GM12878 (cell line): Measurements from ENCODE around the gene CATSPERD. TPM values are rescaled to one million over a fixed set of nuclear protein-coding genes. Genes with fewer than 3 reads are reported as not detected.
A peak's percentile ranks its signal among the peaks of the same experiment; 100 is the strongest.

Experiments
- ATF7 ChIP-seq: fragments of 450-650 bp; IDR thresholded peaks from 2 replicates; pipeline ENCODE4 v1.6.1; 2016; ENCODE audit warnings: low read depth, mild to moderate bottlenecking
- CBX5 ChIP-seq: sonication (generic); IDR thresholded peaks from 2 replicates; pipeline ENCODE4 v1.6.1; 2016; ENCODE audit warnings: low read depth, moderate library complexity, mild to moderate bottlenecking, inconsistent platforms
- CEBPB ChIP-seq, 2 experiments: fragments of 150-350 bp in 1 of 2; IDR thresholded peaks; 2 replicates each; pipeline ENCODE4 v1.6.1; 2012 to 2014; ENCODE audit warnings: low read depth in 2 of 2, low read length in 2 of 2, borderline replicate concordance in 1 of 2, inconsistent platforms in 1 of 2
- FOS ChIP-seq: IDR thresholded peaks from 3 replicates; pipeline ENCODE4 v1.6.1; 2011; ENCODE audit warnings: borderline replicate concordance; ENCODE audit not compliant: insufficient read length; ENCODE audit errors: extremely low read depth
- MTA3 ChIP-seq: IDR thresholded peaks from 2 replicates; pipeline ENCODE4 v1.6.1; 2012; ENCODE audit warnings: low read length, inconsistent platforms, borderline replicate concordance
- MXI1 ChIP-seq: fragments of 150-350 bp; IDR thresholded peaks from 2 replicates; pipeline ENCODE4 v1.6.1; 2011; ENCODE audit warnings: low read depth, mild to moderate bottlenecking, inconsistent platforms, low read length, improper control_type of control experiment
- NFIC ChIP-seq: IDR thresholded peaks from 2 replicates; pipeline ENCODE4 v1.6.1; 2012; ENCODE audit warnings: low read depth, mild to moderate bottlenecking, inconsistent platforms, low read length, moderate library complexity
- PAX8 ChIP-seq: fragments of 450-650 bp; IDR thresholded peaks from 2 replicates; pipeline ENCODE4 v1.6.1; 2017; ENCODE audit warnings: mild to moderate bottlenecking, moderate library complexity
- POLR2AphosphoS5 ChIP-seq: IDR thresholded peaks from 2 replicates; pipeline ENCODE4 v1.6.1; 2011; ENCODE audit warnings: mild to moderate bottlenecking, low read length, inconsistent platforms
- POU2F2 ChIP-seq: IDR thresholded peaks from 3 replicates; pipeline ENCODE4 v1.6.1; 2011; ENCODE audit warnings: low read depth, mild to moderate bottlenecking, low read length, borderline replicate concordance
- RAD21 ChIP-seq: IDR thresholded peaks from 2 replicates; pipeline ENCODE4 v1.6.1; 2011; ENCODE audit warnings: mild to moderate bottlenecking, low read depth, low read length, moderate library complexity; ENCODE audit not compliant: insufficient read depth
- RB1 ChIP-seq: fragments of 450-650 bp; formaldehyde crosslinking; IDR thresholded peaks from 2 replicates; pipeline ENCODE4 v1.6.1; 2017; ENCODE audit warnings: mild to moderate bottlenecking, borderline replicate concordance
- RBBP5 ChIP-seq: fragments of 200-600 bp; sonication (generic); conservative IDR thresholded peaks from 2 replicates; pipeline ENCODE4 v1.6.1; 2016
- RUNX3 ChIP-seq: IDR thresholded peaks from 2 replicates; pipeline ENCODE4 v1.6.1; 2012; ENCODE audit warnings: low read length, inconsistent platforms
- SMAD5 ChIP-seq: IDR thresholded peaks from 2 replicates; pipeline ENCODE4 v1.6.1; 2016; ENCODE audit warnings: antibody characterized with exemption, low read depth
- SMARCA5 ChIP-seq: fragments of 450-650 bp; IDR thresholded peaks from 2 replicates; pipeline ENCODE4 v1.6.1; 2017; ENCODE audit warnings: mild to moderate bottlenecking
- SP1 ChIP-seq: IDR thresholded peaks from one replicate; pipeline ENCODE4 v1.6.1; 2011; ENCODE audit warnings: low read depth, low read length
- SREBF1 ChIP-seq: IDR thresholded peaks from 2 replicates; pipeline ENCODE4 v1.6.1; 2012; ENCODE audit warnings: mild to moderate bottlenecking, low read length
- SREBF2 ChIP-seq: IDR thresholded peaks from 2 replicates; pipeline ENCODE4 v1.6.1; 2012; ENCODE audit warnings: mild to moderate bottlenecking, low read length
- SUZ12 ChIP-seq: fragments of 200-600 bp; sonication (generic); IDR thresholded peaks from one replicate; pipeline ENCODE4 v1.6.1; 2018; ENCODE audit warnings: antibody characterized with exemption, mild to moderate bottlenecking; ENCODE audit not compliant: unreplicated experiment
- TARDBP ChIP-seq: IDR thresholded peaks from 2 replicates; pipeline ENCODE4 v1.6.1; 2016; ENCODE audit warnings: borderline replicate concordance
- TCF12 ChIP-seq: IDR thresholded peaks from 2 replicates; pipeline ENCODE4 v1.6.1; 2011; ENCODE audit warnings: low read depth, mild to moderate bottlenecking, low read length
- TCF7 ChIP-seq: IDR thresholded peaks from 2 replicates; pipeline ENCODE4 v1.6.1; 2014; ENCODE audit warnings: antibody characterized with exemption, borderline replicate concordance
- ZNF217 ChIP-seq: fragments of 450-650 bp; IDR thresholded peaks from 2 replicates; pipeline ENCODE4 v1.6.1; 2017; ENCODE audit warnings: antibody characterized with exemption, mild to moderate bottlenecking
- ZNF24 ChIP-seq: fragments of 450-650 bp; IDR thresholded peaks from 2 replicates; pipeline ENCODE4 v1.6.1; 2017; ENCODE audit warnings: antibody characterized with exemption, mild to moderate bottlenecking
- ZNF274 ChIP-seq: IDR thresholded peaks from one replicate; pipeline ENCODE4 v1.8.0; 2011; ENCODE audit not compliant: insufficient read length, insufficient read depth
- ZNF384 ChIP-seq: IDR thresholded peaks from 2 replicates; pipeline ENCODE4 v1.6.1; 2012; ENCODE audit warnings: low read depth, mild to moderate bottlenecking, low read length, improper control_type of control experiment, borderline replicate concordance
- polyA plus RNA-seq, 11 experiments: library from polyadenylated mRNA; depleted of rRNA in 4 of 11; unstranded in 6 of 11; stranded (reverse) in 5 of 11; fragments of >200 nt; fragmentation: Nextera tagmentation in 4 of 11; fragmentation: Illumina TruSeq in 1 of 11; extraction: Ambion mirVana in 4 of 11; extraction: Trizol in 1 of 11; gene quantifications; 1 replicate in 1 of 11; 2 replicates in 10 of 11; pipeline versions ENCODE4 v1.2.1 to v1.2.3, GENCODE V29; 2011 to 2016; ENCODE audit warnings: inconsistent platforms in 2 of 11, missing spikeins in 2 of 11, low read depth in 1 of 11
- total RNA-seq, 4 experiments: library from RNA; depleted of rRNA in 3 of 4; stranded (reverse); fragments of >200 nt in 3 of 4; fragmentation: Illumina TruSeq in 1 of 4; extraction: Trizol in 1 of 4; gene quantifications; 2 replicates each; pipeline versions ENCODE4 v1.2.1 to v1.2.3, GENCODE V29; 2013 to 2021
- TF ChIP-seq, protein P1 (sequence below): fragments of 450-650 bp; IDR thresholded peaks from 2 replicates; pipeline ENCODE4 v1.6.1; 2017; ENCODE audit warnings: low read depth, mild to moderate bottlenecking, moderate library complexity
- TF ChIP-seq, protein P2 (sequence below): fragments of 450-650 bp; IDR thresholded peaks from 2 replicates; pipeline ENCODE4 v1.6.1; 2016; ENCODE audit warnings: mild to moderate bottlenecking
- TF ChIP-seq, protein P3 (sequence below): IDR thresholded peaks from 2 replicates; pipeline ENCODE4 v1.6.1; 2012; ENCODE audit warnings: low read depth, low read length, improper control_type of control experiment

CATSPERD gene
- total and polyA plus RNA-seq, 10 of the 15 experiments (the other 5 are each of a cell fraction or from before 2014, with no cell fraction given) = 0.02 to 0.38 (median 0.11) TPM; not detected in 5

DNA sequence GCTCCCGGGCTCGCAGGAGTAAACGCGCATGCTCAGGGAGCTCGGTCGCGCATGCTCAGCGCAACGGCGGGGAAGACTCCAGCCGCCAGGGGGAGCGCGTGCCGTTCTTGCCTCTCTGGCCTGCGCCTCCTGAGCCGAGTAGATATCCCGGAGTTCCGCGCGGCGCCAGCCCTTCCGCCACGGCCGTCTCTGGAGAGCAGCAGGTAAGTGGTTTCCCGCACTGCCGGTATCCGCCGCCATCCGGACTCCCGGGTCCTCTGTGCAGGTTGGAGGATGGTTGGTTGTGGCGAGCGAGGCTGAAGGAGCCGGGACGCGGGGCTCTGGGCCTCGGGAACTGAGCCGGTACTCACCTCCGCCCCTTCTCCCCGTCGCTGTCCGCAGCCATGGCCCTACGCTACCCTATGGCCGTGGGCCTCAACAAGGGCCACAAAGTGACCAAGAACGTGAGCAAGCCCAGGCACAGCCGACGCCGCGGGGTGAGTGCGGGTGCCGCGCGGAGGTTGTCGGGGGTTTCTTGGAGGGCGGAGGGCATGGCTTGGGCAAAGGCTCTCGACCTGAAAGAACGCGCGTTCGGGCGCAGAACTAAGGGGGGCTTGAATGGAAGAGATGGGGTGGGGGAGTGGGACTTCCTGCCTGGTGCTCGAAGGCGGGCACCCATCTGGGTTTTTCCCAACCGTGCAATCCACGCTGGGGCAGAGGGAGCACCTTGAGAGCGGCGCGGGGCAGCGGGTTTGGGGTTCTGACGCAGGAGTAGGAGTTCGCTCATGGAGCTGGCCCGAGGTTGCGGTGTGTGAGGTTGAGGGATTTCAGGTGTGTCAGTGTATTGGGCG is 30.1 kb upstream of the CATSPERD start, which contains the start of gene RPL36 (continued):
- TF ChIP-seq, protein P1, sequence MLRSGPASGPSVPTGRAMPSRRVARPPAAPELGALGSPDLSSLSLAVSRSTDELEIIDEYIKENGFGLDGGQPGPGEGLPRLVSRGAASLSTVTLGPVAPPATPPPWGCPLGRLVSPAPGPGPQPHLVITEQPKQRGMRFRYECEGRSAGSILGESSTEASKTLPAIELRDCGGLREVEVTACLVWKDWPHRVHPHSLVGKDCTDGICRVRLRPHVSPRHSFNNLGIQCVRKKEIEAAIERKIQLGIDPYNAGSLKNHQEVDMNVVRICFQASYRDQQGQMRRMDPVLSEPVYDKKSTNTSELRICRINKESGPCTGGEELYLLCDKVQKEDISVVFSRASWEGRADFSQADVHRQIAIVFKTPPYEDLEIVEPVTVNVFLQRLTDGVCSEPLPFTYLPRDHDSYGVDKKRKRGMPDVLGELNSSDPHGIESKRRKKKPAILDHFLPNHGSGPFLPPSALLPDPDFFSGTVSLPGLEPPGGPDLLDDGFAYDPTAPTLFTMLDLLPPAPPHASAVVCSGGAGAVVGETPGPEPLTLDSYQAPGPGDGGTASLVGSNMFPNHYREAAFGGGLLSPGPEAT = peak; percentile 66; the same call in 1 of the 2 replicates
- TF ChIP-seq, protein P2, sequence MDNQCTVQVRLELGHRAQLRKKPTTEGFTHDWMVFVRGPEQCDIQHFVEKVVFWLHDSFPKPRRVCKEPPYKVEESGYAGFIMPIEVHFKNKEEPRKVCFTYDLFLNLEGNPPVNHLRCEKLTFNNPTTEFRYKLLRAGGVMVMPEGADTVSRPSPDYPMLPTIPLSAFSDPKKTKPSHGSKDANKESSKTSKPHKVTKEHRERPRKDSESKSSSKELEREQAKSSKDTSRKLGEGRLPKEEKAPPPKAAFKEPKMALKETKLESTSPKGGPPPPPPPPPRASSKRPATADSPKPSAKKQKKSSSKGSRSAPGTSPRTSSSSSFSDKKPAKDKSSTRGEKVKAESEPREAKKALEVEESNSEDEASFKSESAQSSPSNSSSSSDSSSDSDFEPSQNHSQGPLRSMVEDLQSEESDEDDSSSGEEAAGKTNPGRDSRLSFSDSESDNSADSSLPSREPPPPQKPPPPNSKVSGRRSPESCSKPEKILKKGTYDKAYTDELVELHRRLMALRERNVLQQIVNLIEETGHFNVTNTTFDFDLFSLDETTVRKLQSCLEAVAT = peak; percentile 76; the same call in 1 of the 2 replicates
- TF ChIP-seq MTA3 (no peak; the same call in 1 of the 2 replicates), TARDBP (peak; percentile 81), POU2F2 (peak; percentile 91), POLR2AphosphoS5 (peak; percentile 99), SREBF2 (no peak), ZNF274 (no peak), RUNX3 (peak; percentile 41), TCF12 (peak; percentile 62; the same call in 1 of the 2 replicates), SREBF1 (no peak), RB1 (peak; percentile 97; the same call in 1 of the 2 replicates), MXI1 (peak; percentile 94), NFIC (no peak), CBX5 (no peak), SMARCA5 (peak; percentile 95), FOS (no peak), RBBP5 (peak; percentile 96; the same call in 1 of the 2 replicates), SP1 (peak; percentile 86), TCF7 (no peak), CEBPB (IDR thresholded peaks at IDR 0.05; ENCODE audit: borderline replicate concordance in 1 of 2, low read depth in 2 of 2, low read length in 2 of 2) (no peak), ZNF384 (no peak), PAX8 (no peak), ZNF217 (no peak), SMAD5 (peak; percentile 98), ATF7 (0 out of 2 replicates have a peak, but pooled peaks have one; percentile 38), SUZ12 (no peak), RAD21 (no peak), ZNF24 (peak; percentile 61)
- TF ChIP-seq, protein P3, sequence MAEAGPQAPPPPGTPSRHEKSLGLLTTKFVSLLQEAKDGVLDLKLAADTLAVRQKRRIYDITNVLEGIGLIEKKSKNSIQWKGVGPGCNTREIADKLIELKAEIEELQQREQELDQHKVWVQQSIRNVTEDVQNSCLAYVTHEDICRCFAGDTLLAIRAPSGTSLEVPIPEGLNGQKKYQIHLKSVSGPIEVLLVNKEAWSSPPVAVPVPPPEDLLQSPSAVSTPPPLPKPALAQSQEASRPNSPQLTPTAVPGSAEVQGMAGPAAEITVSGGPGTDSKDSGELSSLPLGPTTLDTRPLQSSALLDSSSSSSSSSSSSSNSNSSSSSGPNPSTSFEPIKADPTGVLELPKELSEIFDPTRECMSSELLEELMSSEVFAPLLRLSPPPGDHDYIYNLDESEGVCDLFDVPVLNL = no peak
